Suprapubic skin (tissue), 4 donors: ENCODE results near the gene ZFYVE28.
"Not testable (repeated sequence)": the region's sequence is repeated elsewhere in the genome, so short reads cannot be mapped to it uniquely, and the experiment has no call there.

Experiments
- CTCF ChIP-seq, 2 donors: fragments of 200-600 bp in 1 of 2; fragments of 450-650 bp in 1 of 2; sonication (generic) in 1 of 2; IDR thresholded peaks; one replicate each; pipeline ENCODE4 v1.5.1; 2016 to 2019; ENCODE audit warnings: antibody characterized with exemption in 2 of 2, mild to moderate bottlenecking in 1 of 2, moderate library complexity in 1 of 2
- EP300 ChIP-seq: sonication (generic); formaldehyde crosslinking; IDR thresholded peaks from one replicate; pipeline ENCODE4 v1.6.1; 2017; ENCODE audit warnings: antibody characterized with exemption
- POLR2A ChIP-seq, 2 donors: fragments of 450-650 bp; IDR thresholded peaks; one replicate each; pipeline ENCODE4 v1.6.1; 2017; ENCODE audit warnings: antibody characterized with exemption in 2 of 2, mild to moderate bottlenecking in 2 of 2, moderate library complexity in 2 of 2
- POLR2AphosphoS5 ChIP-seq, 3 donors: sonication (generic); formaldehyde crosslinking; IDR thresholded peaks; one replicate each; pipeline ENCODE4 v1.6.1; 2017; ENCODE audit warnings: antibody characterized with exemption in 3 of 3

GRCh38 chr4:2465544-2465943 lies 47.1 kb upstream of the ZFYVE28 start:
- not testable (repeated sequence) for TF ChIP-seq EP300; CTCF (IDR thresholded peaks at IDR 0.05); POLR2AphosphoS5 (IDR thresholded peaks at IDR 0.05); POLR2A (IDR thresholded peaks at IDR 0.05)
